Endothelial cell of umbilical vein (primary cell): ENCODE results near the gene KCNJ13.

ENCODE experiments used
- CTCF ChIP-seq, 2 donors: IDR thresholded peaks; 1 replicate in 1 of 2; 2 replicates in 1 of 2; pipeline ENCODE4 v1.5.1; 2011; ENCODE audit warnings: low read length in 2 of 2, mild to moderate bottlenecking in 2 of 2, moderate library complexity in 2 of 2, control low read depth in 1 of 2, inconsistent platforms in 1 of 2, low read depth in 1 of 2; ENCODE audit not compliant: insufficient read depth in 1 of 2; ENCODE audit errors: extremely low read depth in 1 of 2
- EZH2 ChIP-seq: IDR thresholded peaks from 2 replicates; pipeline ENCODE4 v1.6.1; 2012; ENCODE audit warnings: borderline replicate concordance, low read depth, mild to moderate bottlenecking, moderate library complexity, low read length, inconsistent platforms; ENCODE audit not compliant: severe bottlenecking
- GATA2 ChIP-seq: IDR thresholded peaks from 2 replicates; pipeline ENCODE4 v1.7.0; 2011; ENCODE audit warnings: low read depth, mild to moderate bottlenecking, moderate library complexity, mixed read lengths, low read length; ENCODE audit not compliant: insufficient read length, insufficient read depth
- JUN ChIP-seq: IDR thresholded peaks from 2 replicates; pipeline ENCODE4 v1.6.1; 2011; ENCODE audit warnings: borderline replicate concordance, low read depth; ENCODE audit not compliant: insufficient read length, insufficient read depth
- MAX ChIP-seq: IDR thresholded peaks from 2 replicates; pipeline ENCODE4 v1.6.1; 2011; ENCODE audit not compliant: insufficient read depth, insufficient read length
- POLR2A ChIP-seq: IDR thresholded peaks from 2 replicates; pipeline ENCODE4 v1.6.1; 2012; ENCODE audit warnings: low read depth, mild to moderate bottlenecking, control low read depth, low read length
- POLR2AphosphoS5 ChIP-seq: IDR thresholded peaks from 2 replicates; pipeline ENCODE4 v1.6.1; 2012; ENCODE audit warnings: low read depth, mild to moderate bottlenecking, control low read depth, low read length, moderate library complexity; ENCODE audit not compliant: insufficient read depth

- TF ChIP-seq MAX (no peak), POLR2AphosphoS5 (no peak), POLR2A (no peak), CTCF (IDR thresholded peaks at IDR 0.05; ENCODE audit: extremely low read depth in 1 of 2, insufficient read depth in 1 of 2, low read depth in 1 of 2, low read length in 2 of 2) (no peak), EZH2 (no peak), GATA2 (no peak), JUN (no peak)
Measured at GRCh38 chr2:232748038-232748437, 28.3 kb downstream of the KCNJ13 start.
